GM18498 (cell line): Measurements from ENCODE around the gene DYNC1H1.

Source experiments
- ATAC-seq: cut with Tn5 transposase; IDR thresholded peaks from one replicate; pipeline ENCODE4 v1.9.1; 2021; ENCODE audit warnings: mild to moderate bottlenecking, moderate library complexity; ENCODE audit not compliant: unreplicated experiment

Gene DYNC1H1

DNA sequence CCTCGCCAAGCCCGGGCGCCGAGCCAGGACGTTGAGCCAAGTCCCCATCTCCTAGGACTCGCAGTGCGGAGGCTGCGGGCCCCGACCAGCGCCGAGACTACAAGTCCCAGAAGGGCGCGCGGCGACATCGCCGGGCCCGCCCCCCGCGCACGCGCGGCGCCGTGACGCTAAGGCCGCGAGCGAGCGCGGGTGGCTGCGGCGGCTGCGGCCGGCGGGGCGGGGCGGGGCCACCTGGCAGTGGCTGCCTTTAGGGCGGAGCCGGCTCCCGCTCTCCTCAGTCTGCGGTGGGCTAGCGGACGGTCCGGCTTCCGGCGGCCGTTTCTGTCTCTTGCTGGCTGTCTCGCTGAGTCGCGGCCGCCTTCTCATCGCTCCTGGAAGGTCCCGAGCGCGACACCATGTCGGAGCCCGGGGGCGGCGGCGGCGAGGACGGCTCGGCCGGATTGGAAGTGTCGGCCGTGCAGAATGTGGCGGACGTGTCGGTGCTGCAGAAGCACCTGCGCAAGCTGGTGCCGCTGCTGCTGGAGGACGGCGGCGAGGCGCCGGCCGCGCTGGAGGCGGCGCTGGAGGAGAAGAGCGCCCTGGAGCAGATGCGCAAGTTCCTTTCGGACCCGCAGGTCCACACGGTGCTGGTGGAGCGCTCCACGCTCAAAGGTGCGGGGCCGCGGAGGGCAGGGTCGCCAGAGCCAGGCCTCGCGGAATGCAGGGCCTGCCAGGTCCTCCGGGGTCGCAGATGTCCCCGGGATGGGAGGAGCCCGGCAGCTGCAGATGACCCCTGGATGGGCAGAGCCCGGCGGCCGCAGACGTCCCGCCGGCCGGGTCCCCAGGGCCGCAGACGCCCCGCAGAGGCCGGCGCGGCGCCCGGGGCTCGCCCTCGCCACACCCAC, at the start of gene DYNC1H1:
Gene DYNC1H1 (plus strand): TSS at position 277 of the 884 bp plus-strand sequence. CDS start 119 bp downstream, at position 396.
- ATAC-seq: peak; percentile 90

DNA sequence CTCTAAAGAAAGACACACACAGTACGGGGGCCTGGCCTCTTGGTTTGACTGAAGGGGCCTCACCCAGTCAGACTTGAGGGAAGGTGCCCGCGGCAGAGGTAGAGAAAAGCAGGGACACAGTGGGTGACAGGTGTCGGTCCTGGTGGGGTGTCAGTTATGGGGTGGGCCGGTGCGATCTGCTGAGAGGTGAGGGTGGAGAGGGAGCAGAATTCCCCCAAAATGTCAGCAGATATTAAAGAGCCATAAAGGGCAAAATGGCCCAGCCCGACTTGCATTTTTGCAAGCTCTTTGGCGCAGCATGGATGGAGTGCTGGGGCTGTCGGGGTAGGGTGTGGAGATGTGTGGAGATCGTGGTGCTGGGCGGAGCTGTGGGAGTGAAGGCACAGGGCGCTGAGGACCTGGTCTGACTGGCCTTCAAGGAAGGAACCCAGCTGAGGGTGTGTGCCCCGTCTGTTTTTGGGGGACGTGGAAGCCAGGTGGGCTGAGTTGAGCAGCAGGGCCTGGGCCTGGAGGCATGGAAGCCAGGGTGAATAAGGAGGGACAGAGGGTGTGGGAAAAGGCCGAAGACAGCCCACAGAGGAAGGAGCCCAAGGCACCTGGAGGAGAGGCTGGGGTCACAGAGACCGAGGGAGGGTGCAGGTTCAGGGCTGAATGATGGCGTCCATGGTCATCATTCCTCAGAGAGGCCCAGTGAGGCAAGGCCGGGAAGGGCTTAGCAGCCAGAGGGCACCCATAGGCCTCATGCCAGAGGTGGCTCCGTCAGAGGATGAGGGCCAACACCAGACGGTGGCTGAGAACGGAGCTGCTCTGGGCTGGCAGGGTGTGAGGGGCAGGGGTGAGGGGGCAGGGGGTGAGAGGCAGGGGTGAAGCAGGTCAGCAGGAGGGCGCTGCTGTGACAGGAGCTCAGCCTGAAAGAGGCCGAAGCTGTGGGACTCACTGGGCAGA, 48.2 kb upstream of the DYNC1H1 start:
- ATAC-seq: no peak

DNA sequence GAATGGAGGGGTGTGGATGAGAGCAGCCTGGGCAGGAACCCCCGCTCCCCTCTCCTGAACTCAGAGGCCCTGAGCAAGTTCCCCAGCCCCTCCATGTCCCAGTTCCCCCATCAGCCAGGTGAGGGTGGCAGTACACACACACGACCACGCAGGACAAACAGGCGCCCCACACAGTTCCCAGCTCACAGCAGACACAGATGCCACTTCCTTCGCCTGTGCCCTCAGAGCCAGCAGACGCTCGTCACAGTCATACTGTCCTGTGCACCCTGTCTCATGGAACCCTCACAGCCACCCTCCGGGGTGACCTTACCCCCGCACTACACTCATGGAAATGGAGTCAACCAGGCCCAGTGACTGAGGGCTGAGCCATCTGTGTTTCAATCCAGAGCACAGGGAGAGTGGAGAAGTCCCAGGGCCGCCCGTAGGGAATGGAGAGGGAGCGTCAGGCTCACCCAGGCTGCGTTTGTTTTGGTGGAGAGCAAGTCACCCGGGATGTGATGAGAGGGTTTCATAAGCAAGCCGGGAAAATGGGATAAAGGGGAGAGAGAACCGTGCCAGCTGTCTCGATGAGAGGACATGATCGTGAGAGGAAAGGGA, 47.5 kb upstream of the DYNC1H1 start:
- no peak for ATAC-seq

DNA sequence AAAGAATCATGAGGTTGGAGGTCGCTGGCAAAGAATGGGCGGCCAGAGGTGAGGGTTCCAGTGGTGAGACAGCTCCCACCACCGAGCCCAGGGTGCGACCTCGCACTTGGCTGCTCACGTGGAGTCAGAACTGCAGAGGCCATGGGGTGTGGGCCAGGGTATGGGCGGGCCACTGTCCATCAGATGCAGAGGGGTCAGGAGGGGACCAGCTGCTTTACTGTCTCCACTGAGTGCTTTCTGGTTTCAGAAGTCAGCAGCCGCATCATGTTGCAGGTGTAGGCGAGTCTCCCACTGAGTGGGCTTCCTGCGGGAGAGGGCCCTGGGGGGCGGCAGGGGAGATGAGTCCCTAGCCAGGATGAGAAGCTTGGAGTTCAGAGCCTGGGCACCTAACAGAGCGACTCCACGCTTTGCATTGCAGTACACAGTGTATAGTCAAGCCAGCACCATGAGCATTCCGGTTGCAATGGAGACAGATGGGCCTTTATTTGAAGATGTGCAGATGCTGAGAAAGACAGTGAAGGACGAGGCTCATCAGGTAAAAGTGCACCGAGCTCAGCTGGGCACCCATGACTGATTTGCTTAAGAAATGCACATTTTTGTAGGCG, 46.9 kb upstream of the DYNC1H1 start:
- ATAC-seq: no peak

DNA sequence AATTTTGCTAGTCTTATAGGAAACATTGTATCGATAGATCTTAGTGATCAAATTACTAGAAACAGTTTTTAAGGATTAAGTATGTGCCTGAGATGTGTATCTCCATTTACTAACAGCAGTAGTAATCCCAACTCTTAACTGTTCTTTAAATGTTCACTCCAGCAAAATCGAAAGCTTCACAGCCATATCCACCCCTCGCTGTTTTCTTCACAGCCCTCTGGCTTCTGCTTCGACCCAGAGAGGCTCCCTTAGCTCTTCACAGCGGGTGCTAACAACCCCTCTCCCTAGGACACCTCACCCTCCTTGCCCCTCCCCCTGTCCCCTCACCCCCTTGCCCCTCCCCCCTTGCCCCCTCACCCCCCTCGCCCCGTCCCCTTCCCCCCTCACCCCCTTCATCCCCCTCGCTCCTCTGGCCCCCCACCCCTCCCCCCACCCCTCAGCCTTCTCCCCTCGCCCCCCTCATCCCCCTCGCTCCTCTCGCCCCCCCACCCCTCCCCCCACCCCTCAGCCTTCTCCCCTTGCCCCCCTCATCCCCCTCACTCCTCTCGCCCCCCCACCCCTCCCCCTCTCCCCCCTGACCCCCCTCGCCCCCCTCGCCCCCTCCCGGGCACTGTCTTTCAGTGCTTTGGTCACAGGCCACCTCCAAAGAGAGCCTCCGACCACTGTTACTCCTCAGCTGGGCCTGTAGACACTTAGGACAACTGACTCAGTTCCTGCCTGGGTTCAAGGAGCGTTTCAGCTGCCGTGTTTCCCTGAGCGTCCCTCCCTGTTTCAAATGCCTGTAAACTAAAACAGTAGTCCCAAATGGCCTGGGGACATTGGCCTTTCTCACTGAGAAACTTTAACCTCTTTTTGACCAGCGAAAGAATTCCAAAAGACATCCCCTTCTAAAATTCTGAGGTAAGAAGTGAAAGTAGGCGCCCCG, 46.0 kb upstream of the DYNC1H1 start:
- ATAC-seq: no peak

DNA sequence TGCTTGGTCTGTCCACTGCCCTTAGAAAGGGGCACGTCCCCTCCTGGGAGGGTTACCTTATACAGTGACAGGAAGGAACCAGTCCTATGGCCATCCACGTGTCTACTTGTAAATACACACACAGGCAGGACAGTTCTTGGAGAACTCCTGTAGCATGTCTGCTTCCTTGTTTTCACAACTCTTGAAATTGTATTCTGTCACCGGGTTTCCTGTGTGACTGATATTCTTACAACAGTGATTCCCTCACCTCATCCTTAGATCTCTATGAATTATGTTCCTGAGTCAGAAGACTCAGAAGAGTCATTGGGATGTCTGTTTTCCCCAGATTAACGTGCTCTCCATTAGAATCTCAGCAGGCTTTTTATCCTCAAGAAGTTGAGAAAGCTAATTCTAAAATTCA, 44.1 kb upstream of the DYNC1H1 start:
- no peak for ATAC-seq

DNA sequence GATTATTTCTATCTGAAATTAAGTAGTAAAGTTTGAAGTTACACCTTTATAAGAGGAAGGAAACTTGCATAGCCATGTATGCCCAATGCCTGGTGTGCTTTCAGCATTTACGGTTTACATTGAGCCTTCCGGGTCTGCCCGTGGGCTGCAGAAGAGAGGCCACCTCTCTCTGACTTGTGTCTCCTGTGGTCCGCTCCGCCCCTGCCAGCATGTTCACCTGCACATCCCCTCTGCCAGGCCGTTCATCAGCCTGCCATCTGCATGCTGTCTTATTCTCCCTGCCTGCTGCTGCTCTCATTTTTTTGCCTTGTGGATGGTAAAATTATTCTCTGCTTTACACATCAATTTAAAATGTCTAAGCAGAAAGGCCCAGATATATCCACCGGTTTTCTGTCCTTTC, 41.5 kb upstream of the DYNC1H1 start:
- ATAC-seq: no peak

DNA sequence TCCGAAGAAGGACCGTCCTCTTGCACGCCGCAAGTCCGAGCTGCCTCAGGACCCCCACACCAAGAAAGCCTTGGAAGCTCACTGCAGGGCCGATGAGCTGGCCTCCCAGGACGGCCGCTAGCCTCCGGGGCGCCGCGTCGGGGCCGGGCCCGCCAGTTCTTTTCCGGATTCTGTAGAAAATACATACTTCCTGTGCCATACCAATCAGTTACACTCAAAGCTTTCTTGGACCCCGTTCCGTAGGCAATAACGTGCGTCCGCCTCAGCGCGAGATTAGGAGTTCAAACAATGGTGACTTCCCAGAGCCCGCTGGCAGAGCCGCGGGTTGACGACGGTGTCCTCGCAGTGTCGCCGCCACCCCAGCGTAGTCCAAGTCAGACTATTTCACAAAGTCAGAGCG, 39.2 kb upstream of the DYNC1H1 start:
- ATAC-seq: no peak

DNA sequence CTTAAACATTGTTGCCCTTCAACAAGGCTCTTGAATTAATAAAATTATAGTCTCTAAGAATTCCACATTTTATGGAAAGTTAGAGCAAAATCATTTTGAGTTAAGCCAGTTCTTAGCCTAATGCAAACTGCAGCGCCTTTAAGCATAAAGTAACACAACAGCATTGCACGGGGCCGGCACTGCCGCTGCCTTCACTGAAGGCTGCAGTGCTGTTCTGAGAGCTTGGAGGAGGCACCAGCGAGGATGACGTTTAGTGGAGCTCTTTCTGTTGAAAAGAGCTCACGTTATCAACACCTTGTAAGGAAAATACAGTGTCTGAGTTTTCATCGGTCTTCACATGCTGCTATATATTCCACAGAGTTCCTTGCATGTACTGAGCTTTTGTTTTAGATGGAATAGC, 38.3 kb upstream of the DYNC1H1 start:
- no peak for ATAC-seq

DNA sequence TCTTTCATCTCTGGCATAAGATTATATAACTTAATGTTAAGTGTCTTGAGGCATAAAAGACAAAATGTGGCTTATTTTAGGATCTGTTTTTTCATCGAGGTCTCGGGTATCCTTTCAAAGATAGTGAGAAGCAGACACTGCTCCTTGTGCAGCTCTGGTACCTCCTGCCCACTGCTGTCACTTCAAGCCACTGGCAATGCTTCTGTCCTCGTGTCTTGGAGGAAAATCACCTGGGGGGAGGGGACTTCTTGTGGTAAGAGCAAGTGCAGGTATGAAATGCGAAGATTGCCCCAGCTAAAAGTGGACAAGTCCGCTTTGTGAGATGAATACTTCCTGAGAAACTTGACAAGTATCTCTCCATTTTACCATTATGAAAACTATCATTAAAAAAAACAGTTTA, 37.8 kb upstream of the DYNC1H1 start:
- ATAC-seq: no peak

DNA sequence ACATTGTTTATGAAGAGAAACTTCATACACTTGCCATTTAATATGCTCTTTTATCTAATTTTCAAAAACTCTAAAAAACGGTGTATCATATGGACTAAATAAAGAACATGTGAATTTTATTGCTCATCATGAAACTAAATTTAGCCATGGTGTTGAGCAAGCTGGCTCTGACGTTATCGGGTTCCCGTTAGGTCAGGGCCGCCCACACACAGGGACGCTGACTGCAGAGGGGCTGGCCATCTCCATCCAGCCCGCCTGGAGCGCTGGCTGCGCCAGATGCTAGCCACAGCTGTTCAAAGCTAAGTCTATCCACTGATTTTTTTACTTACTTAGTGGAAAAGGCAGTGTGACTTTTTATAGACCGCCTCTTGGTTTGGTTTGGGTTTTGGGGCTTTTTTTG, 36.5 kb upstream of the DYNC1H1 start:
- no peak for ATAC-seq

DNA sequence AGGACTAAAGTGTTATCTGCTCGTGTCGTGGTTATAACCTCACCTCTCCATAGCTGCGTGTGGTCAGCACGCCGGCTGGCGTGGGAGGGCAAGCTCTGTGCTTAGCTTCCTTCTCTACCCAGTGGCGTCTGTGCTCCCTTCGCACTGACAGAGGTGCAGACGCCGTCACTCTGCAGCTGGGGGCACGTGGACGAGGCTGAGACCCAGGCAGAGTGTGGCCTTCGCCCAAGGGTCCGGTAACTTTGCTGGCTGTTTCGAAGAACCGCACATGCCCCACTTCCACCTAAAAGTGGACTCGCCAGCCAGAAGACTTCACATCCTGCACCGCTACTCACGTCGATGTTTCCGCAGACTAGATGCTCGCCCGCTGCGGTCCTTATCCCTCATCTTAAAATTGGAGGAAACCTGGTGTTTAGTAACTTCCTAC, 35.9 kb upstream of the DYNC1H1 start:
- ATAC-seq: no peak

DNA sequence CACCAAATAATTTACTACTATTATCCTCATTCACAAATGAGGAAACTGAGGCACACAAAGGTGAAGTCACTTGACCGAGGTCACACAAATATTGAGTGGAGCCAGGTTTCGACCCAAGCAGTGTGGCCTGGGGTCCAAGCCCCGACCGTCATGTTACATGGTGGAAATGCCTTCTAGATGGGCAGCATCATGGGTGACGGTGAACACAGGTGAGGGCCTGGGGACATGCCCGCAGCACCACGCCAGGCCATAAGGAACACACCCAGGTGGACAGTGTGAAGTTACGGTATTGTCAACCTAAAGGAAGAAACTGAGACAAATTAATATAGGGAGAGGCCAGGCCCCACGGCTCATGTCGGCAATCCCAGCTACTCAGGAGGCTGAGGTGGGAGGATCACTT, 35.3 kb upstream of the DYNC1H1 start:
- ATAC-seq: no peak

DNA sequence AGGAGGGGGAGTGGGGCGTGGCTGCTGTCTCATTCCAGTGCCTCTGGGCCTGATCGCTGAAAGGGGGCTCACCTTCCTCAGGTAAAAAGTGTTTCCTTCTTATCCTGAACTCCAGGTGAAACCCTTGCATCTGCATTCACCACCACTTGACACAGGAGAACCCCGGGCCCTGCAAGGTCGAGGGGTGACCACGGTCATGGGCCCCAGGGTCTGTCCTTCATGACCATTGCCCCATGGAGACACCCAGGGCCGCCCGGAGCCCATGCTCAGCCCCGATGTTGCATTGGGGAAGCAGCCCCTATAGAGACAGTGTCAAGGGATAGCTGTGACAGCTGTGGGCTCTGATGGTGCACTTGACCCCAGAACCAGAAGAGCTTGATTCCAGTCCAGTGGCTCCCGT, 34.4 kb upstream of the DYNC1H1 start:
- no peak for ATAC-seq

DNA sequence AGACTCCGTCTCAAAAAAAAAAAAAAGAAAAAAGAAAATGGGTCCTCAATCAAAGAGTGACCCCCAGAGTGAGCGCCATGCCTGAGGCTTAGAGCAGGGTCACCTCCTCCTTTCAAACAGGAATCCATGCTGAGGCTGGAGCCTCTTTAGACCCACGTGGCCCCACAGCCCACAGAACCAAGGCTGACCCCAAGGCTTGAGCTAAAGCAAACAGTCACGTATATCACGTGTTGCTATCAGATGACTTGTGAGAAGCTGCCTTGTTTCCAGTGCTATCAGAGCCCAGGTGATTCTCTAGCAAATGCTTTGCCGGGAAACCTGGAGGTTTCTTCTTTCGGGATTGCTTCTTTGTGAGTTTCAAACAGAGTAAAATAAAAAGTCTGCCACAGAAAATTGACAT, 31.7 kb upstream of the DYNC1H1 start:
- ATAC-seq: no peak

DNA sequence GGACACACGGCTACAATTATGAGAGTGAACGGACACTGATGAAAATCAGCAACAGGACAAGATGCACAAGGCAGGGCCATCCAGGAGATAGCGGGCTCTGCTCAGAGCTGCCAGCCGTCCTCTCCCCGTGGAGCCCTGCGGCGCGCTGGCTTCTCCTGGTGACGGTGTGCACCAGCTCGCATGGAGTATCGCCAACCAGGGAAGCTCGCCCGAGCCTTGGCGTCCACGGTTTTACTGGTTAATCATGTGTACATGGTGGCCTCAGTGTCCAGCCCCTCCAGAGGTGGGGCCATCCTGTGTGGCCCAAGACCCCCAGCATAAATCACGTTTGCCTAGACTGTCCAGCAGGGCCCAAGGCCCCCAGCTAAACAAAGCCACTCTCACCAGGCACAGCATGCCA, 31.2 kb upstream of the DYNC1H1 start:
- no peak for ATAC-seq

DNA sequence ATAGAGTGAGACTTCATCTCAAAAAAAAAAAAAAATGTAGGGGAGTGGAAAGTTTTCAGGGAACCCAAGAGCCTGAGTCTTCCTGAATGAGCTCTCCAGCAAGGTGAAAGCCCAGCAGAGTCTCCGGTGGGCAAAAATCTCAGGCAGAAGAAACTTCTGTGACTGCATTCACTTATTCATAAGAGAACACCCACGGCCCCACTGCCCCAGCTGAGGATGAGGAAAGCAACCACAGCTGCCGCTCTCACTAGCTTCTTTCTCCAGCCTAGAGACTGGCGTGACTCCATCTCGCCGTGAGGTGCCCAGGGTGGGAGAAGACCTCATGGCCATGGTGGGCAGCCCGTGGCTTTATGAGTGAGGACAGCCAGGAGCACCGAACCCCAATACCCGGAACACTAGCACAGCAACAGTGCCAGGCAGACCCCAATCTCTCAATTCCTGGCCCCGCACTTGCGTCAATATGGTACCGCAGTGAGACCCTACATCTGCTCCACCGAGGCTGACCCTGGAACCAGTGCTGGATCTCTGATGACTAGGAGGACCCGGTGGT, 29.7 kb upstream of the DYNC1H1 start:
- no peak for ATAC-seq

DNA sequence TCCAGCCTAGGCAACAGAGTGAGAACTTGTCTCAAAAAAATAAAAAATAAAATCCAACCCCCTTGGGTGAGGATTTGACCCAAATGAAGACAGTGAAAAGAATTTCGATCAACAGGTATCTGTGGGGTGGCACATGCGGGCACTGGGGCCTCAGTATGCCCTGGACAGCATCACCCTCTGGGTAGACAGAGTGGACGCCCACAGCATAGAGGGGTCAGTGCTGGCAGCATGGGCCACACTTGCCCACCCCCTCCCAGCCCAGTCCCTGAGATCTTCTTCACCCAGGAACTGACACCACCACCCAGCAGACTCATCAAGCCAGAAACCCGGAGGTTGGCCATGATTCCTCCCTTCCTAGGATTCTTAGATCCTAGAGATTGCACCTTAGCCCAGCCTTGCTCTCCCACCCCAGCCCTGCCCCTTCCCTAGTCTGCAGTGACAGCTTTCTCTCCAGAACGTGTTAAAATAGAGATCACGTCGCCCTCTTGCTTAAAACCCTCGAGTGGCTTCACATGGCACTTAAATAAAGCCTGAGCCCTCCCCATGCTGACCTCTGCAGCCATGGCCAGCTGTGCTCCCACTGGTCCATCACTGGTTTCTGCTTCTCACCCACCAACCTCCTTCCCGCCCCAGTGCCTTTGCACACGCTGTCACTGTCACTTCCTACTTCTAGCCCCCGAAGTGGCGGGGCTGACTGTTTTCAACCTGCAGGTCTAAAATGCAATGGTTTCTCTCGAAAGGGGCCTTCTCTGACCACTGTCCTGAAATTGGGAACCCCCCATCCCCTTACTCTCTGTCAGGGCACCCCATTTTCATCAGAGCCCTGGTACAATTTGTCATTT, 26.2 kb upstream of the DYNC1H1 start:
- no peak for ATAC-seq
